Measurements from ENCODE around the gene AHI1.

Gene AHI1

DNA sequence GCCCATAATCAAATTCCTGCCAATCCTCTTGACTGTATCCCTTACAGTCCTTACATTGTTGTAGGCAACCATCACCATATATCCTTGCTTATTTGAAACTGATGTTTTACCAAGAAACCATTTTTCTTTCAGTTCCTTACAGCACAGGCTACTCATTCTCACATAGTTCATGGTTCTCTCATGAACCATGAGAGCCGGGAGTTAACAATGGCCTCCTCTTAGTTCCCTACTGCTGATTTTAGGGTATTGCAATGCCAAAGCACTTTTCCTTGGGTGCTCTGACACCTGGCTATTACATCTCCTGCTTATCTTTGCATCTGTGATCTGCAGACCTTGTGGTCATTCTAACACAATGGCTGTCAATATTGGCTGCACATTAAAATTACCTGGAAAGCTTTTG, 183.0 kb downstream of the AHI1 start:
- no peak overlapping the region for H3K4me3 ChIP-seq (ENCODE audit: control insufficient read depth, low read depth, low read length)
- TF ChIP-seq CTCF (conservative IDR thresholded peaks at IDR 0.05; ENCODE audit: control insufficient read depth, insufficient read depth, low read depth, low read length) = no peak
- no peak for DNase-seq (ENCODE audit: low read depth)

DNA sequence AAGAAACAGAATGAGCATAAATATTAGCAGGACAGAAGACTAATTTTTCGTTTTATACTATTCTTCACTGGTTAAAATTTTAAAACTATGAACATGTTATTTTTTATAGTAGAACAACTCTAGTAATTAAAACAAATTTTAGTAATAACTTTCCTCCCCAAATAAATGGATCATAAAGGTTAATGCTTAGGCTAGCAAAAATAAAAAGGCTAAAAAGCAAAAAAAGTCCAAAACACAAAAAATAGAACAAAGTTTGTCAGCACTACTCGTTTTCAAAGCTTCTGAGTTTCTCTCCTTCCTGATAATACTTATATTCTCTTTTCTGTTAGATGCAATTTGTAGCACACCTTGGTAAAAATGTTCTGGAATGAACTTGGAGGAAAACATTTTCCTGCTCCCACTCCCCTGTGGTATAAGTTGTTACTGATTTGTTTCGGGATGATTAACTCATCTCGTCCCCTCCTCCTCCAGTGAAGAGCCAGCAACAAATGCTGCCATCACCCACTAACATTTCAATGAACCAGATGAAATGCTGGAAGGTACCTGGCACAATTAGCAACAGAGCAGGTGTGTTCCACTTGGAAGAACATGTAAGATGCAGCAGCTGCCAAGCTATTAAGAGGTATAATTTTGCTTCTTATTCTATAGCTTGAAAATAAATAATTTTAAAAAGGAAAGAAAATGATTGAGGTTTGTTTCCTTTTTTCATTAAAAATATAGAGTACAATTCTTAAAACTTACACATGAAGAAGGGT, 185.9 kb downstream of the AHI1 start:
- DNase-seq (ENCODE audit: low read depth) = no peak
- TF ChIP-seq CTCF (conservative IDR thresholded peaks at IDR 0.05; ENCODE audit: control insufficient read depth, insufficient read depth, low read depth, low read length) = no peak
- no peak overlapping the region for H3K4me3 ChIP-seq (ENCODE audit: control insufficient read depth, low read depth, low read length)

DNA sequence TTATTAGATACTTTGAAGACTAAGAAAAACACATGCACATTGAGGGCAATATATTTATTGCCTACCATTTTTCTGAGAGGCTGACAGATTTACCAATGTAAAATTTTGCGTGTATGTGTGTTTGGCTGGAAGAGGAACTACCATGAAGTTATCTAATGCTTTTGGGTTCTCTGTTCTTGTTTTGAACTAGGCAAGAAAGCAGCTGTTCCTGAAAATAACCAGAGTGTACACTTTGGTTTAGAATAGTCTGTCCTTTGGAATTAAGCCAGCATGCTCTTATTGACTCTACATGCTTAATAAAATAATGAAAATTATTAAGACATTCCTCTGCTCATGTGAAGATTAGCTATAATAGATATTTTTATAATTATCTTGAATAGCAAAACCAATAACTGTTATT, 187.2 kb downstream of the AHI1 start:
- no peak for TF ChIP-seq CTCF (conservative IDR thresholded peaks at IDR 0.05; ENCODE audit: control insufficient read depth, insufficient read depth, low read depth, low read length)
- H3K4me3 ChIP-seq (ENCODE audit: control insufficient read depth, low read depth, low read length) = no peak overlapping the region
- no peak for DNase-seq (ENCODE audit: low read depth)

DNA sequence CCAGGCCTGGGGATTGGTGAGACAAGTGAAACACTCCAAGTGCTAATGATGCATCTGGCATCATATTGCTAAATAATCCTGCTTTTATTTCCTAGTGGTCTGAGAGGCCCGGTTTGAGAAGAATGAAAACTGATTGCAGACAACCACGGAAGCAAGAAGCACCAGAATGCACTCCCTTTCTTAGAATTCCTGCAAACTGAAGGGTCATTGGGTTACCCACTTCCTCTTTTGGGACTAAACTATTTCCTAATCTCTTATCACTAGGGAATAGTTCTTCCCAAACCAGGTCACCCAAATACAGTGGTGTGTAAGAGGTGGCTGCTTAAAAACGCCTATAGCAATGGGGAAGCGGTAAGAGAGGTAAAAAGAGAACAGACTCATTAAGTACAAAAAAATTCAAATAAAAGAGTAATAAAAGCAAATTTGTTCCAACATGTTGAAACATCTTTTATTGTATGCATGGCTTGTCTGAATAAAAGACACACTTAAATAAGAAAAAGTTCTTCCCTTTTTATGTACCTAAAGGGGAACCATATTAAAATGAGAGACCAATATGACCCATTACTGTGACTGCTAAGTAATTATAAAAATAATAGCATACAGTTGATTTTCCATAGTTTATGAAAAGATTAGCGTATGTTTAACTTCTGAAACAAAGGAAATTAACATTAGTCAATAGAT, 190.7 kb downstream of the AHI1 start:
- no peak for TF ChIP-seq CTCF (conservative IDR thresholded peaks at IDR 0.05; ENCODE audit: control insufficient read depth, insufficient read depth, low read depth, low read length)
- H3K4me3 ChIP-seq (ENCODE audit: control insufficient read depth, low read depth, low read length) = no peak overlapping the region
- DNase-seq (ENCODE audit: low read depth) = peak; percentile 3

- no peak for DNase-seq (ENCODE audit: low read depth)
- no peak overlapping the region for H3K4me3 ChIP-seq (ENCODE audit: control insufficient read depth, low read depth, low read length)
- TF ChIP-seq CTCF (conservative IDR thresholded peaks at IDR 0.05; ENCODE audit: control insufficient read depth, insufficient read depth, low read depth, low read length) = no peak
Observed at GRCh38 chr6:135306166-135306565, 191.4 kb downstream of the AHI1 start.

DNA sequence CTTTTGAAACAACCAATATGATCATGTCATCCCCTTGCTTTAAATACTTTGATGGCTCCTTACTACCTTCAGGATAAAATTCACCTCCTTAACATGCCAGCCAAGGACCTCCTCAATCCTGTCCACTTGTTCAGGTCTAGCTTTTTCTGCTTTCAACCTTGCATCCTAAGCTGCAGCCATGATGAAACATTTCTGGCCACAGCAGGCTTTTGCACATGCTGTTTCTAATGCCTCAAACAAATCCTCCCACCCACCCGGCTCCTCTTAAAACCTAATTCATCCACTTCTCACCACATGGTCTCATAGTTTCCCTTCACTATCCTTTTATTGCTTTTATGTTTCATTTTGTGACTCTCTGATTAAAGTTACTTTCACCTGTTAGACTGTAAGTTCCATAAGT, 191.9 kb downstream of the AHI1 start:
- no peak overlapping the region for H3K4me3 ChIP-seq (ENCODE audit: control insufficient read depth, low read depth, low read length)
- no peak for DNase-seq (ENCODE audit: low read depth)
- no peak for TF ChIP-seq CTCF (conservative IDR thresholded peaks at IDR 0.05; ENCODE audit: control insufficient read depth, insufficient read depth, low read depth, low read length)
